Right lobe of liver (tissue), 4 donors: ENCODE results near the gene SLC24A3.

Experiments
- CTCF ChIP-seq, 4 donors: fragments of 200-600 bp in 3 of 4; fragments of 450-650 bp in 1 of 4; IDR thresholded peaks; one replicate each; pipeline versions ENCODE4 v1.5.1 to v1.8.0; 2016 to 2022; ENCODE audit warnings: antibody characterized with exemption in 4 of 4, mild to moderate bottlenecking in 2 of 4
- POLR2A ChIP-seq: fragments of 450-650 bp; IDR thresholded peaks from one replicate; pipeline ENCODE4 v1.6.1; 2017; ENCODE audit warnings: antibody characterized with exemption, mild to moderate bottlenecking
- donor health status: DM: no; HTN: no; CAD: no.
- donor health status: DM: no; HTN: no; CAD: no.
- donor health status: DM: no; HTN: yes; CAD: no.

GRCh38 chr20:19380211-19380610, 167.8 kb downstream of the SLC24A3 start:
- TF ChIP-seq POLR2A (no peak), CTCF (IDR thresholded peaks at IDR 0.05) (no peak)
